ENCODE data around the gene MBOAT7.

DNA sequence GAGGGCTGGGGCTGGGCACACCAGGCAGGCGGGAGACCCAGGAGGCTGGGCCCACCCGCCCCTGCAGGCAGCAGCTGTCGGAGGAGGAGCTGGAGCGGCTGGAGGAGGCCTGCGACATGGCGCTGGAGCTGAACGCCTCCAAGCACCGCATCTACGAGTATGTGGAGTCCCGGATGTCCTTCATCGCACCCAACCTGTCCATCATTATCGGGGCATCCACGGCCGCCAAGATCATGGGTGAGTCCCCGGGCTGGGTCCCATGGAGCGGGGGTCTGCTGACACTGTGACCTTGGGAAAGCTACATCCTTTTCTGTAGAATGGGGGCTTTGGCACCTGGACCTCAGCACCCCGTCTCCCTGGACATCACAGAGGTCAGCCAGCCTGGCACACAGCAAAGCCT, 65.7 kb downstream of the MBOAT7 start:
- TF ChIP-seq EZH2 (IDR thresholded peaks at IDR 0.05; ENCODE audit: borderline replicate concordance, low read length) = no peak
- TF ChIP-seq, protein P1, sequence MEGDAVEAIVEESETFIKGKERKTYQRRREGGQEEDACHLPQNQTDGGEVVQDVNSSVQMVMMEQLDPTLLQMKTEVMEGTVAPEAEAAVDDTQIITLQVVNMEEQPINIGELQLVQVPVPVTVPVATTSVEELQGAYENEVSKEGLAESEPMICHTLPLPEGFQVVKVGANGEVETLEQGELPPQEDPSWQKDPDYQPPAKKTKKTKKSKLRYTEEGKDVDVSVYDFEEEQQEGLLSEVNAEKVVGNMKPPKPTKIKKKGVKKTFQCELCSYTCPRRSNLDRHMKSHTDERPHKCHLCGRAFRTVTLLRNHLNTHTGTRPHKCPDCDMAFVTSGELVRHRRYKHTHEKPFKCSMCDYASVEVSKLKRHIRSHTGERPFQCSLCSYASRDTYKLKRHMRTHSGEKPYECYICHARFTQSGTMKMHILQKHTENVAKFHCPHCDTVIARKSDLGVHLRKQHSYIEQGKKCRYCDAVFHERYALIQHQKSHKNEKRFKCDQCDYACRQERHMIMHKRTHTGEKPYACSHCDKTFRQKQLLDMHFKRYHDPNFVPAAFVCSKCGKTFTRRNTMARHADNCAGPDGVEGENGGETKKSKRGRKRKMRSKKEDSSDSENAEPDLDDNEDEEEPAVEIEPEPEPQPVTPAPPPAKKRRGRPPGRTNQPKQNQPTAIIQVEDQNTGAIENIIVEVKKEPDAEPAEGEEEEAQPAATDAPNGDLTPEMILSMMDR (conservative IDR thresholded peaks at IDR 0.05 in 1 of 2, IDR thresholded peaks at IDR 0.05 in 1 of 2; ENCODE audit: extremely low read depth in 1 of 2, insufficient read depth in 1 of 2, low read depth in 1 of 2, low read length in 2 of 2) = no peak

Data from mammary epithelial cell (primary cell).